ENCODE results near the gene NCKAP5.

DNA sequence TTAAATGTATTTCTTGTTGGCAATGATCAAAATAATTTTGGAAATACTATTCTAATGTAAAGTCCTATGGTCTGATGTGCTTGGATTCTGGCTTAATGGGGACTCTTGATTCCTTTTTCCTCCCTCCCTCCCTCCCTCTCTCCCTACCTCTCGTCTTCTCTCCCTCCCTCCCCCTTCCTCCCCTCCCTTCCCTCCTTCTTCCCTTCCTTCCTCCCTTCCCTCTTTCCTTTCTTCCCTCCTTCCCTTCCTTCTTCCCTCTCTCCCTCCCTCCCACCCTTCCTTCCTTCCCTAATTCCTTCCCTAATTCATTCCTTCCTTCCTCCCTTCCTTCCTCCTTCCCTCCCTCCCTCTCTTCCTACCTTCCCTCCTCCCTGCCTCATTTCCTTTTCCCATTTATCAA lies 19.9 kb upstream of the NCKAP5 start:
- TF ChIP-seq EZH2 (IDR thresholded peaks at IDR 0.05; ENCODE audit: borderline replicate concordance) (no peak), EZH2phosphoT487 (IDR thresholded peaks at IDR 0.05; ENCODE audit: low read depth, severe bottlenecking, unreplicated experiment) (no peak)
- TF ChIP-seq, protein P1, sequence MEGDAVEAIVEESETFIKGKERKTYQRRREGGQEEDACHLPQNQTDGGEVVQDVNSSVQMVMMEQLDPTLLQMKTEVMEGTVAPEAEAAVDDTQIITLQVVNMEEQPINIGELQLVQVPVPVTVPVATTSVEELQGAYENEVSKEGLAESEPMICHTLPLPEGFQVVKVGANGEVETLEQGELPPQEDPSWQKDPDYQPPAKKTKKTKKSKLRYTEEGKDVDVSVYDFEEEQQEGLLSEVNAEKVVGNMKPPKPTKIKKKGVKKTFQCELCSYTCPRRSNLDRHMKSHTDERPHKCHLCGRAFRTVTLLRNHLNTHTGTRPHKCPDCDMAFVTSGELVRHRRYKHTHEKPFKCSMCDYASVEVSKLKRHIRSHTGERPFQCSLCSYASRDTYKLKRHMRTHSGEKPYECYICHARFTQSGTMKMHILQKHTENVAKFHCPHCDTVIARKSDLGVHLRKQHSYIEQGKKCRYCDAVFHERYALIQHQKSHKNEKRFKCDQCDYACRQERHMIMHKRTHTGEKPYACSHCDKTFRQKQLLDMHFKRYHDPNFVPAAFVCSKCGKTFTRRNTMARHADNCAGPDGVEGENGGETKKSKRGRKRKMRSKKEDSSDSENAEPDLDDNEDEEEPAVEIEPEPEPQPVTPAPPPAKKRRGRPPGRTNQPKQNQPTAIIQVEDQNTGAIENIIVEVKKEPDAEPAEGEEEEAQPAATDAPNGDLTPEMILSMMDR (IDR thresholded peaks at IDR 0.05; ENCODE audit: poor library complexity), result no peak
